ENCODE data around the gene CAPN9.

The CAPN9 gene

GRCh38 chr1:230702934-230703678, 44.1 kb upstream of the CAPN9 start:
- DNase-seq (ENCODE audit: low read depth): no peak
- TF ChIP-seq CTCF (IDR thresholded peaks at IDR 0.05; ENCODE audit: control insufficient read depth, insufficient read depth, low read depth, low read length, missing control alignments): no peak
- no peak overlapping the region for H3K4me3 ChIP-seq (ENCODE audit: control insufficient read depth, low read depth, low read length)

GRCh38 chr1:230703679-230704385, 43.4 kb upstream of the CAPN9 start:
- H3K4me3 ChIP-seq (ENCODE audit: control insufficient read depth, low read depth, low read length): no peak overlapping the region
- no peak for TF ChIP-seq CTCF (IDR thresholded peaks at IDR 0.05; ENCODE audit: control insufficient read depth, insufficient read depth, low read depth, low read length, missing control alignments)
- no peak for DNase-seq (ENCODE audit: low read depth)

- no peak for DNase-seq (ENCODE audit: low read depth)
- TF ChIP-seq CTCF (IDR thresholded peaks at IDR 0.05; ENCODE audit: control insufficient read depth, insufficient read depth, low read depth, low read length, missing control alignments): no peak
Measured at GRCh38 chr1:230704830-230705229, 42.4 kb upstream of the CAPN9 start.

GRCh38 chr1:230705289-230706019, 41.7 kb upstream of the CAPN9 start:
- H3K4me3 ChIP-seq (ENCODE audit: control insufficient read depth, low read depth, low read length): no peak overlapping the region
- TF ChIP-seq CTCF (IDR thresholded peaks at IDR 0.05; ENCODE audit: control insufficient read depth, insufficient read depth, low read depth, low read length, missing control alignments): no peak
- no peak for DNase-seq (ENCODE audit: low read depth)

More at GRCh38 chr1:230704830-230705229, 42.4 kb upstream of the CAPN9 start:
- H3K4me3 ChIP-seq (ENCODE audit: control insufficient read depth, low read depth, low read length): no peak overlapping the region

GRCh38 chr1:230706020-230706699, 41.0 kb upstream of the CAPN9 start:
- TF ChIP-seq CTCF (IDR thresholded peaks at IDR 0.05; ENCODE audit: control insufficient read depth, insufficient read depth, low read depth, low read length, missing control alignments): no peak
- no peak overlapping the region for H3K4me3 ChIP-seq (ENCODE audit: control insufficient read depth, low read depth, low read length)
- no peak for DNase-seq (ENCODE audit: low read depth)
